ENCODE results near the gene RSPRY1.

- no peak for TF ChIP-seq GATA3 (IDR thresholded peaks at IDR 0.05; ENCODE audit: low read depth, low read length)
- no peak for TF ChIP-seq GATA2 (IDR thresholded peaks at IDR 0.05; ENCODE audit: low read depth, low read length)
Measured at GRCh38 chr16:57165483-57165882, 20.6 kb upstream of the RSPRY1 start.
